Measurements from ENCODE around the gene METRN. TPM values are rescaled to one million over a fixed set of nuclear protein-coding genes. Genes with fewer than 3 reads are reported as not detected.

METRN gene
- total and polyA plus RNA-seq, 4 donors, result 10.9 to 67.3 (median 41.5) TPM

DNA sequence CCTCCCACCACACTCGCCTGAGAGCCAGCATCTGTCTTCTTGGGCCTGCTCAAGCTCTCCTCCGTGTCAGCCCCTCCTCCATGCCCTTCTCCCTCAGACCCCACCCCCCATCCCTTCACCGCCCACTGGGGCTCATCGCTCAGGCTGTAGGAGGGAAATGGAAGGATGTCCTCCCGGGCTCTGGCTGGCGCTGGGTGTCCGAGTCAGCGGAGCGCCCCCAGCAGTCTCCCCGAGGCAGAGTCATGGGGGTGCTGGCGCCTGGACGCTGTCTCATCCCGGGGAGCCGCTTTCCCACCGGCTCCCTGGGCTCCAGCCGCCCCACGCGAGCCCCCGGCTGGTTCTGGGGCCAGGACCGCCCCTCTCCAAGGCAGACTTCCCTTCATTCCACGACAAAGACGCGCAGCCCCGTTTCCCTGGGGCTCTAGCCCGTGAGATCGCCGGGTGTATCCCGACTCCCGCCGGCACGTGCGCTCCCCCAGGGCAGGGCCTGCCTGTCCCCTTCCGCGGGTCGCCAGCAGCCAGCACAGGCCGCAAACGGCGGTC lies 5.6 kb downstream of the METRN start:
- 0 to 1% methylated on average over 36 to 38 of the region's 38 CpGs for WGBS, 2 donors
- peak; percentile 1 for ATAC-seq (ENCODE audit: insufficient read depth, low FRiP score)
- TF ChIP-seq CTCF (IDR thresholded peaks at IDR 0.05; ENCODE audit: control extremely low read depth, extremely low read depth), result no peak

GRCh38 chr16:720990-721764 lies 6.3 kb downstream of the METRN start, which contains the start of gene ANTKMT:
ANTKMT (plus strand) TSS chr16:721146; CDS start chr16:721275, 129 bp downstream.
- Histone ChIP-seq H3K9me3 (ENCODE audit: control insufficient read depth in 4 of 4, insufficient read depth in 3 of 4, low read length in 3 of 4) (no peaks in the 10 kb centered on the region), H3K4me1 (ENCODE audit: control insufficient read depth in 5 of 5, insufficient read depth in 5 of 5, low read length in 5 of 5) (peaks cover 0 to 25% (median 7%) of the 10 kb centered on the region in 5 donors), H3K27me3 (ENCODE audit: control insufficient read depth in 3 of 3, insufficient read depth in 3 of 3, low read length in 2 of 3) (peaks cover 0 to 6% (median under 1%) of the 10 kb centered on the region in 3 donors), H3K4me3 (peak within 1 kb of the TSS; percentile 85), H3K27ac (ENCODE audit: low read depth in 1 of 2, low read length in 1 of 2) (peak within 1 kb of the TSS; percentile 88 to 91), H3K9ac (ENCODE audit: insufficient read depth in 1 of 2, low read length in 2 of 2) (no peak within 1 kb of the TSS), H3K36me3 (ENCODE audit: control insufficient read depth in 4 of 4, insufficient read depth in 4 of 4, low read length in 4 of 4) (no peaks in the 10 kb centered on the region)
- WGBS, 2 donors, result 5 to 8% methylated on average over 65 to 106 of the region's 106 CpGs
- peak; percentile 81 for ATAC-seq (ENCODE audit: insufficient read depth, low FRiP score)
- TF ChIP-seq CTCF (IDR thresholded peaks at IDR 0.05; ENCODE audit: control extremely low read depth, extremely low read depth), result peak; percentile 2
- peak; percentile 75 to 87 (median 84) for DNase-seq

More for the DNA sequence above, 5.6 kb downstream of the METRN start:
- Histone ChIP-seq H3K27me3 (ENCODE audit: control insufficient read depth in 3 of 3, insufficient read depth in 3 of 3, low read length in 2 of 3) (peaks cover 0 to 9% (median 0%) of the 10 kb centered on the region in 3 donors), H3K4me3 (peak overlapping the region; percentile 85), H3K4me1 (ENCODE audit: control insufficient read depth in 5 of 5, insufficient read depth in 5 of 5, low read length in 5 of 5) (peaks cover 0 to 30% (median 13%) of the 10 kb centered on the region in 5 donors), H3K36me3 (ENCODE audit: control insufficient read depth in 4 of 4, insufficient read depth in 4 of 4, low read length in 4 of 4) (no peaks in the 10 kb centered on the region), H3K27ac (ENCODE audit: low read depth in 1 of 2, low read length in 1 of 2) (peak overlapping the region; percentile 88 to 91), H3K9ac (ENCODE audit: insufficient read depth in 1 of 2, low read length in 2 of 2) (no peak overlapping the region), H3K9me3 (ENCODE audit: control insufficient read depth in 4 of 4, insufficient read depth in 3 of 4, low read length in 3 of 4) (no peaks in the 10 kb centered on the region)
- DNase-seq, result peak; percentile 80 to 88 (median 82)

GRCh38 chr16:721765-722540 lies 7.0 kb downstream of the METRN start:
- no peak for ATAC-seq (ENCODE audit: insufficient read depth, low FRiP score)
- Histone ChIP-seq H3K27ac (ENCODE audit: low read depth in 1 of 2, low read length in 1 of 2) (no peak overlapping the region), H3K27me3 (ENCODE audit: control insufficient read depth in 3 of 3, insufficient read depth in 3 of 3, low read length in 2 of 3) (peaks cover 0 to 3% (median 0%) of the 10 kb centered on the region in 3 donors), H3K9me3 (ENCODE audit: control insufficient read depth in 4 of 4, insufficient read depth in 3 of 4, low read length in 3 of 4) (no peaks in the 10 kb centered on the region), H3K9ac (ENCODE audit: insufficient read depth in 1 of 2, low read length in 2 of 2) (no peak overlapping the region), H3K4me3 (no peak overlapping the region), H3K36me3 (ENCODE audit: control insufficient read depth in 4 of 4, insufficient read depth in 4 of 4, low read length in 4 of 4) (no peaks in the 10 kb centered on the region), H3K4me1 (ENCODE audit: control insufficient read depth in 5 of 5, insufficient read depth in 5 of 5, low read length in 5 of 5) (peaks cover 0 to 17% (median 5%) of the 10 kb centered on the region in 5 donors)
- WGBS, 2 donors, result 86% methylated on average over 51 of the region's 51 CpGs
- TF ChIP-seq CTCF (IDR thresholded peaks at IDR 0.05; ENCODE audit: control extremely low read depth, extremely low read depth), result no peak
- DNase-seq, result no peak

All from lung (tissue), 12 donors.